CD14-positive monocyte (primary cell): Measurements from ENCODE around the gene L1TD1. TPM values are rescaled to one million over a fixed set of nuclear protein-coding genes. Genes with fewer than 3 reads are reported as not detected.
"Not testable (repeated sequence)": the region's sequence is repeated elsewhere in the genome, so short reads cannot be mapped to it uniquely, and the experiment has no call there.

Experiments used
- DNase-seq, 3 donors: peaks; one replicate each; pipeline ENCODE4 v3.0.0-alpha.2; 2011 to 2022
- H2AFZ ChIP-seq: 2 replicates; pipeline ENCODE4 v1.6.0; 2012; ENCODE audit warnings: mild to moderate bottlenecking, low read depth, low read length, inconsistent platforms; ENCODE audit not compliant: insufficient read depth, poor library complexity, severe bottlenecking
- H3K27ac ChIP-seq, 2 donors: 1 replicate in 1 of 2; 2 replicates in 1 of 2; pipeline ENCODE4 v1.5.1; 2012 to 2013; ENCODE audit warnings: low read length in 2 of 2, control low read depth in 1 of 2, inconsistent platforms in 1 of 2, low read depth in 1 of 2, mild to moderate bottlenecking in 1 of 2
- H3K27me3 ChIP-seq, 2 donors: one replicate each; pipeline versions ENCODE4 v1.6.0 to v1.6.1; 2011 to 2013; ENCODE audit warnings: low read length in 2 of 2; ENCODE audit not compliant: control insufficient read depth in 2 of 2, insufficient read depth in 2 of 2
- H3K36me3 ChIP-seq, 2 donors: replicated peaks in 1 of 2; 1 replicate in 1 of 2; 2 replicates in 1 of 2; pipeline versions ENCODE4 v1.5.1 to v1.6.1; 2012 to 2013; ENCODE audit warnings: low read length in 2 of 2, control low read depth in 1 of 2, inconsistent platforms in 1 of 2, mild to moderate bottlenecking in 1 of 2; ENCODE audit not compliant: insufficient read depth in 2 of 2, control insufficient read depth in 1 of 2
- H3K4me1 ChIP-seq, 2 donors: 1 replicate in 1 of 2; 2 replicates in 1 of 2; pipeline versions ENCODE4 v1.5.1 to v1.6.1; 2012 to 2013; ENCODE audit warnings: low read length in 2 of 2, control low read depth in 1 of 2, inconsistent platforms in 1 of 2, mild to moderate bottlenecking in 1 of 2, moderate library complexity in 1 of 2; ENCODE audit not compliant: insufficient read depth in 2 of 2, control insufficient read depth in 1 of 2
- H3K4me2 ChIP-seq: replicated peaks from 2 replicates; pipeline ENCODE3; 2012; ENCODE audit warnings: low read length, moderate library complexity, mild to moderate bottlenecking; ENCODE audit not compliant: poor library complexity, severe bottlenecking; ENCODE audit errors: extremely low read depth
- H3K4me3 ChIP-seq, 3 experiments: fragments of 200-600 bp in 1 of 3; sonication (generic) in 1 of 3; replicated peaks in 1 of 3; 1 replicate in 2 of 3; 2 replicates in 1 of 3; pipeline ENCODE4 v1.5.1; 2011 to 2013; ENCODE audit warnings: low read length in 3 of 3, mild to moderate bottlenecking in 3 of 3, control low read depth in 2 of 3, low read depth in 2 of 3, inconsistent platforms in 1 of 3, moderate library complexity in 1 of 3
- H3K79me2 ChIP-seq: 2 replicates; pipeline ENCODE4 v1.6.0; 2012; ENCODE audit warnings: mild to moderate bottlenecking, control low read depth, inconsistent platforms, low read length, moderate library complexity; ENCODE audit not compliant: insufficient read depth
- H3K9ac ChIP-seq: 2 replicates; pipeline ENCODE4 v1.6.0; 2017; ENCODE audit warnings: low read length, mild to moderate bottlenecking; ENCODE audit not compliant: insufficient read depth, poor library complexity, severe bottlenecking
- H3K9me3 ChIP-seq, 2 donors: replicated peaks in 1 of 2; 1 replicate in 1 of 2; 2 replicates in 1 of 2; pipeline versions ENCODE4 v1.5.1 to v1.6.1; 2012 to 2013; ENCODE audit warnings: low read length in 2 of 2, control low read depth in 1 of 2; ENCODE audit not compliant: control insufficient read depth in 1 of 2, insufficient read depth in 1 of 2
- H4K20me1 ChIP-seq: 2 replicates; pipeline ENCODE4 v1.6.0; 2012; ENCODE audit warnings: mild to moderate bottlenecking, low read length, control low read depth, moderate library complexity; ENCODE audit not compliant: insufficient read depth
- H3K27ac Mint-ChIP-seq, 7 donors: one replicate each; pipeline ENCODE4 v1.8.0; 2020; ENCODE audit warnings: mild to moderate bottlenecking in 7 of 7, mixed read lengths in 7 of 7, moderate library complexity in 6 of 7, inconsistent platforms in 2 of 7
- H3K27me3 Mint-ChIP-seq, 3 donors: one replicate each; pipeline ENCODE4 v1.8.0; 2021 to 2022; ENCODE audit warnings: low read depth in 3 of 3, mild to moderate bottlenecking in 3 of 3, mixed read lengths in 3 of 3, moderate library complexity in 3 of 3, inconsistent platforms in 1 of 3
- H3K36me3 Mint-ChIP-seq, 2 donors: one replicate each; pipeline ENCODE4 v1.8.0; 2020; ENCODE audit warnings: mixed read lengths in 2 of 2, inconsistent platforms in 1 of 2, mild to moderate bottlenecking in 1 of 2
- H3K4me1 Mint-ChIP-seq: one replicate; pipeline ENCODE4 v1.8.0; 2020; ENCODE audit warnings: mild to moderate bottlenecking, mixed read lengths
- H3K4me3 Mint-ChIP-seq, 2 donors: one replicate each; pipeline ENCODE4 v1.8.0; 2020; ENCODE audit warnings: mild to moderate bottlenecking in 2 of 2, mixed read lengths in 2 of 2, moderate library complexity in 1 of 2
- H3K9me3 Mint-ChIP-seq, 7 donors: one replicate each; pipeline ENCODE4 v1.8.0; 2020 to 2022; ENCODE audit warnings: mixed read lengths in 7 of 7, mild to moderate bottlenecking in 6 of 7, moderate library complexity in 6 of 7, inconsistent platforms in 2 of 7
- CTCF ChIP-seq: fragments of 200-600 bp; IDR thresholded peaks from one replicate; pipeline ENCODE4 v1.8.0; 2022; ENCODE audit warnings: antibody characterized with exemption, mild to moderate bottlenecking
- WGBS: methylation state at CpG from one replicate; pipeline ENCODE4 v1.1.5; 2013; ENCODE audit warnings: missing lambda C conversion rate; ENCODE audit not compliant: insufficient coverage; 5-methylcytosine and 5-hydroxymethylcytosine counted together
- intact Hi-C, 2 donors: fragments of 100-400 bp; cut with micrococcal nuclease; formaldehyde crosslinking; loops; one replicate each; pipeline versions ENCODE4 v1.15.0 to v1.15.1; 2023
- polyA plus RNA-seq, 3 donors: library from polyadenylated mRNA; depleted of rRNA in 1 of 3; unstranded in 2 of 3; stranded (reverse) in 1 of 3; fragments of 300-500 nt in 2 of 3; fragments of >200 nt in 1 of 3; fragmentation: Illumina TruSeq in 2 of 3; gene quantifications; 1 replicate in 2 of 3; 2 replicates in 1 of 3; pipeline ENCODE4 v1.2.3, GENCODE V29; 2012 to 2021

L1TD1 gene
- polyA plus RNA-seq, 3 donors = 0.09 to 0.22 (median 0.12) TPM

DNA sequence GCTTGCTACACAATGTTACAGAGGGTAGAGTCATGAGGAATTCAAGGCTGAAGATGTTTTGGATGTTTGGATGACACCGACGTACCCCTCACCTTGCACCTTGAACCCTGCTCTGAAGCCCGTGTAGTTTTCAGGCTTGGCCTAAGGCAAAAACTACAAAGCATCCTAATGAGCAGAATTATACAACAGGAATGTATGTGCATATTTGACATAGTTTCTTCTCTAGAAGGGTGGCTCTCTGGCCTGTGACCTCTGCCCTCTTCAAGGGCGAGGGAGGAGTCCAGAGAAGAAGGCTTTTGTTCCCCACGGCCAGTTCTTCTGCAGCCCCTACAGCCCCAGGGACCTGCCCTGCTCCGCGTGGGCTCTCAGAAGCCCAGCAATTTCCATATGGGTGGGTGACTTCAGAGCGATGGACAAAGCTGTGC is 43.3 kb downstream of the L1TD1 start:
- Histone ChIP-seq H4K20me1 (no peaks in the 10 kb centered on the region), H3K4me2 (no peak overlapping the region), H2AFZ (no peak overlapping the region), H3K9ac (no peak overlapping the region), H3K79me2 (no peaks in the 10 kb centered on the region), H3K27ac (no peak overlapping the region), H3K36me3 (no peaks in the 10 kb centered on the region), H3K4me1 (no peaks in the 10 kb centered on the region), H3K27me3 (no peaks in the 10 kb centered on the region), H3K4me3 (no peak overlapping the region), H3K9me3 (no peaks in the 10 kb centered on the region)
- H3K9me3 Mint-ChIP-seq = peaks cover 0 to 3% (median under 1%) of the 10 kb centered on the region in 7 donors
- intact Hi-C loops = no loop called here
- H3K27ac Mint-ChIP-seq = peak overlapping the region in 1 of 7 donors; percentile 4
- no peaks in the 10 kb centered on the region for H3K36me3 Mint-ChIP-seq
- WGBS = 100% methylated on average over 3 of the region's 8 CpGs
- H3K4me3 Mint-ChIP-seq = no peak overlapping the region
- peaks cover 0 to 6% (median 5%) of the 10 kb centered on the region in 3 donors for H3K27me3 Mint-ChIP-seq
- DNase-seq = no peak
- peaks cover 19% of the 10 kb centered on the region for H3K4me1 Mint-ChIP-seq
- no peak for TF ChIP-seq CTCF

DNA sequence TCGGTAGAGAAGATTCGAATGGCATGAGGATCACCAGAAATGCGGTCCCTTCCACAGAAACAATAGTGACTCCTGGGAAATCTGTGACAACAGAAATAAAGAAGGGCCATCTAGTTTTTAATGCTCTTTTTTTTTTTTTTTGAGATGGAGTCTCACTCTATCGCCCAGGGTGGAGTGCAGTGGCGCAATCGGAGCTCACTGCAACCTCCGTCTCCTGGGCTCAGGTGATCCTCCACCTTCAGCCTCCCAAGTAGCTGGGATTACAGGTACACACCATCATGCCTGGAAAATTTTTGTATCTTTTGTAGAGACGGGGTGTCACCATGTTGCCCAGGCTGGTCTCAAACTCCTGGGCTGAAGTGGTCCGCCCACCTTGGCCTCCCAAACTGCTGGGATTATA is 43.9 kb downstream of the L1TD1 start:
- no peaks in the 10 kb centered on the region for H3K4me1 ChIP-seq
- Mint-ChIP-seq H3K9me3 (peaks cover 0 to 3% (median 2%) of the 10 kb centered on the region in 7 donors), H3K27me3 (peaks cover 0 to 6% (median 4%) of the 10 kb centered on the region in 3 donors), H3K4me1 (peaks cover 13% of the 10 kb centered on the region), H3K4me3 (no peak overlapping the region), H3K27ac (no peak overlapping the region), H3K36me3 (no peaks in the 10 kb centered on the region)
- H3K27ac ChIP-seq = no peak overlapping the region
- no peak overlapping the region for H2AFZ ChIP-seq
- no peaks in the 10 kb centered on the region for H3K27me3 ChIP-seq
- DNase-seq = no peak
- intact Hi-C loops = no loop called here
- no peak for TF ChIP-seq CTCF
- no peak overlapping the region for H3K4me3 ChIP-seq
- no peak overlapping the region for H3K4me2 ChIP-seq
- 88% methylated on average over 3 of the region's 9 CpGs for WGBS
- H4K20me1 ChIP-seq = no peaks in the 10 kb centered on the region
- no peak overlapping the region for H3K9ac ChIP-seq
- no peaks in the 10 kb centered on the region for H3K9me3 ChIP-seq
- no peaks in the 10 kb centered on the region for H3K79me2 ChIP-seq
- H3K36me3 ChIP-seq = no peaks in the 10 kb centered on the region

DNA sequence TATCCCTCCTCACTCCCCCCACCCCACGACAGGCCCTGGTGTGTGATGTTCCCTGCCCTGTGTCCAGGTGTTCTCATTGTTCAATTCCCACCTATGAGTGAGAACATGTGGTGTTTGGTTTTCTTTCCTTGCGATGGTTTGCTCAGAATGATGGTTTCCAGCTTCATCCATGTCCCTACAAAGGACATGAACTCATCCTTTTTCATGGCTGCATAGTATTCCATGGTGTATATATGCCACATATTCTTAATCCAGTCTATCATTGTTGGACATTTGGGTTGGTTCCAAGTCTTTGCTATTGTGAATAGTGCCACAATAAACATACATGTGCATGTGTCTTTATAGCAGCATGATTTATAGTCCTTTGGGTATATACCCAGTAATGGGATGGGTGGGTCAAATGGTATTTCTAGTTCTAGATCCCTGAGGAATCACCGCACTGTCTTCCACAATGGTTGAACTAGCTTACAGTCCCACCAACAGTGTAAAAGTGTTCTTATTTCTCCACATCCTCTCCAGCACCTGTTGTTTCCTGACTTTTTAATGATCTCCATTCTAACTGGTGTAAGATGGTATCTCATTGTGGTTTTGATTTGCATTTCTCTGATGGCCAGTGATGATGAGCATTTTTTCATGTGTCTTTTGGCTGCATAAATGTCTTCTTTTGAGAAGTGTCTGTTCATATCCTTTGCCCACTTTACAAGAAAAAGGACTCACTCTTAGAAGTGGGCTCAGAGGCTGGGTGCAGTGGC is 45.2 kb downstream of the L1TD1 start:
- H3K4me1 Mint-ChIP-seq, H3K4me1 ChIP-seq, H3K79me2 ChIP-seq, H3K9me3 Mint-ChIP-seq, H3K4me2 ChIP-seq, H3K9me3 ChIP-seq, H3K27me3 ChIP-seq, H3K4me3 Mint-ChIP-seq, H3K36me3 ChIP-seq, DNase-seq, H4K20me1 ChIP-seq, H3K9ac ChIP-seq, H3K36me3 Mint-ChIP-seq, H3K4me3 ChIP-seq, H3K27ac ChIP-seq, H3K27me3 Mint-ChIP-seq, H3K27ac Mint-ChIP-seq, H2AFZ ChIP-seq, intact Hi-C loops: not testable (repeated sequence)
- WGBS = no CpG with 5 or more reads among the region's 3 CpGs
